Panc1 (cell line): ENCODE measurements around the gene SLC6A20. TPM values are rescaled to one million over a fixed set of nuclear protein-coding genes. Genes with fewer than 3 reads are reported as not detected.

Source experiments
- ATAC-seq: fragments of 200-7000 bp; cut with Tn5 transposase; 2 replicates; pipeline ENCODE4 v1.9.1; 2020; ENCODE audit warnings: mild to moderate bottlenecking, moderate library complexity
- BruUV-seq: library from RNA; stranded (reverse); fragments of 400-500 nt; replicated peaks from 2 replicates; lab custom pipeline; 2021; lab: Mats Ljungman, UMichigan
- CTCF ChIA-PET: fragments of 300-600 bp; sonication (Branson Sonifier 250); formaldehyde crosslinking; loops from one replicate; lab custom pipeline; 2022; ENCODE audit warnings: antibody characterized with exemption; lab: Charles Lee
- POLR2A ChIA-PET: fragments of 300-600 bp; sonication (Branson Sonifier 250); formaldehyde crosslinking; loops from one replicate; lab custom pipeline; 2022; ENCODE audit warnings: antibody characterized with exemption; lab: Charles Lee
- DNase-seq: peaks from one replicate; pipeline ENCODE4 v3.0.0-alpha.2; 2010; ENCODE audit warnings: low read depth, low spot score
- H3K27ac ChIP-seq: 2 replicates; pipeline ENCODE4 v1.5.1; 2011; ENCODE audit warnings: mild to moderate bottlenecking, low read length, inconsistent platforms
- H3K27me3 ChIP-seq: fragments of 200-500 bp; sonication (Bioruptor generic); 2 replicates; pipeline ENCODE4 v1.6.0; 2014; ENCODE audit warnings: low read length, inconsistent platforms; ENCODE audit not compliant: control insufficient read depth, insufficient read depth
- H3K36me3 ChIP-seq: fragments of 200-500 bp; sonication (Bioruptor generic); 2 replicates; pipeline ENCODE4 v1.5.1; 2014; ENCODE audit warnings: inconsistent platforms, mild to moderate bottlenecking, low read length, moderate library complexity; ENCODE audit not compliant: control insufficient read depth, insufficient read depth
- H3K4me1 ChIP-seq: 2 replicates; pipeline ENCODE4 v1.5.1; 2011; ENCODE audit warnings: inconsistent platforms, mild to moderate bottlenecking, low read length, moderate library complexity; ENCODE audit not compliant: control insufficient read depth, insufficient read depth
- H3K4me3 ChIP-seq, 2 experiments: 2 replicates each; pipeline ENCODE4 v1.5.1; 2011 to 2012; ENCODE audit warnings: low read depth in 2 of 2, low read length in 2 of 2, mild to moderate bottlenecking in 2 of 2, inconsistent platforms in 1 of 2, moderate library complexity in 1 of 2
- H3K9me3 ChIP-seq: fragments of 200-500 bp; sonication (Bioruptor generic); 2 replicates; pipeline ENCODE4 v1.5.1; 2014; ENCODE audit warnings: low read depth, mild to moderate bottlenecking, inconsistent platforms, low read length, moderate library complexity; ENCODE audit not compliant: control insufficient read depth, insufficient read depth
- POLR2AphosphoS5 ChIP-seq: IDR thresholded peaks from 2 replicates; pipeline ENCODE4 v1.6.1; 2012; ENCODE audit warnings: mild to moderate bottlenecking, low read depth, low read length, moderate library complexity
- SIN3A ChIP-seq: IDR thresholded peaks from 2 replicates; pipeline ENCODE4 v1.6.1; 2012; ENCODE audit warnings: low read depth, mild to moderate bottlenecking, low read length, moderate library complexity, borderline replicate concordance; ENCODE audit not compliant: insufficient read depth
- TCF7L2 ChIP-seq: IDR thresholded peaks from 2 replicates; pipeline ENCODE4 v1.6.1; 2011; ENCODE audit warnings: mild to moderate bottlenecking, low read depth, low read length, inconsistent platforms
- in situ Hi-C: cut with HindIII; loops from 2 replicates; pipeline ENCODE4 v1.10.0; 2016; ENCODE audit warnings: low sequenced_read_pairs, low pct_unique_long_range_greater_than_20kb
- intact Hi-C: fragments of 100-400 bp; cut with micrococcal nuclease; formaldehyde crosslinking; loops from one replicate; pipeline ENCODE4 v1.10.0; 2022; ENCODE audit not compliant: unreplicated experiment
- total RNA-seq: library from RNA; stranded (reverse); gene quantifications from one replicate; pipeline ENCODE4 v1.2.1, GENCODE V29; 2021; ENCODE audit not compliant: unreplicated experiment
- TF ChIP-seq, protein P1 (sequence below): fragments of 450-650 bp; IDR thresholded peaks from 2 replicates; pipeline ENCODE4 v1.5.1; 2017; ENCODE audit warnings: mild to moderate bottlenecking
- TF ChIP-seq, protein P2 (sequence below), 2 experiments: IDR thresholded peaks; 2 replicates each; pipeline ENCODE4 v1.6.1; 2011 to 2012; ENCODE audit warnings: low read depth in 2 of 2, control low read depth in 1 of 2, low read length in 1 of 2, mild to moderate bottlenecking in 1 of 2, moderate library complexity in 1 of 2; ENCODE audit not compliant: insufficient read depth in 1 of 2

Gene SLC6A20
- total RNA-seq, 1 experiment from 2014 or later = 0.28 TPM

DNA sequence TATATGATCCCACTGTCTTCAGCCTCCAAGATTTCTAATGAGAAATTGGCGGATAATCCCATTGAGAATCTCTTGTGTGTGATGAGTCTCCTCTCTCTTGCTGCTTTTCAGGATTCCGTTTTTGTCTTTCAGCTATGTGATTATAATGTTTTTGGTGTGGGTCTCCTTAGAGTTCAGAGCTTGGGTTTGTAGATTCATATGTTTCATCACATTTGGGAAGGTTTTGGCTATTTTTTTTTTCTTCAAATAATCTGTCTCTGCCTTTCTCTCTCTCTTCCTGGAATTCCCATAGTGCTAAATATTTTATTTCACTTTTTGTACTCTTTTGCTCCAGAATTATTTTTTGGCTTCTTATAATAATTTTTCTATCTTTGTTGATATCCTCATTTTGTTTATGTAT, 66.7 kb downstream of the SLC6A20 start:
- in situ Hi-C loops = no loop called here
- H3K9me3 ChIP-seq = no peaks in the 10 kb centered on the region
- ChIA-PET CTCF (no interaction called here), POLR2A (no interaction called here)
- no peaks in the 10 kb centered on the region; the same call in 1 of the 2 replicates for H3K4me1 ChIP-seq
- TF ChIP-seq SIN3A (no peak), TCF7L2 (no peak), POLR2AphosphoS5 (no peak)
- TF ChIP-seq, protein P1, sequence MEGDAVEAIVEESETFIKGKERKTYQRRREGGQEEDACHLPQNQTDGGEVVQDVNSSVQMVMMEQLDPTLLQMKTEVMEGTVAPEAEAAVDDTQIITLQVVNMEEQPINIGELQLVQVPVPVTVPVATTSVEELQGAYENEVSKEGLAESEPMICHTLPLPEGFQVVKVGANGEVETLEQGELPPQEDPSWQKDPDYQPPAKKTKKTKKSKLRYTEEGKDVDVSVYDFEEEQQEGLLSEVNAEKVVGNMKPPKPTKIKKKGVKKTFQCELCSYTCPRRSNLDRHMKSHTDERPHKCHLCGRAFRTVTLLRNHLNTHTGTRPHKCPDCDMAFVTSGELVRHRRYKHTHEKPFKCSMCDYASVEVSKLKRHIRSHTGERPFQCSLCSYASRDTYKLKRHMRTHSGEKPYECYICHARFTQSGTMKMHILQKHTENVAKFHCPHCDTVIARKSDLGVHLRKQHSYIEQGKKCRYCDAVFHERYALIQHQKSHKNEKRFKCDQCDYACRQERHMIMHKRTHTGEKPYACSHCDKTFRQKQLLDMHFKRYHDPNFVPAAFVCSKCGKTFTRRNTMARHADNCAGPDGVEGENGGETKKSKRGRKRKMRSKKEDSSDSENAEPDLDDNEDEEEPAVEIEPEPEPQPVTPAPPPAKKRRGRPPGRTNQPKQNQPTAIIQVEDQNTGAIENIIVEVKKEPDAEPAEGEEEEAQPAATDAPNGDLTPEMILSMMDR = no peak
- TF ChIP-seq, protein P2, sequence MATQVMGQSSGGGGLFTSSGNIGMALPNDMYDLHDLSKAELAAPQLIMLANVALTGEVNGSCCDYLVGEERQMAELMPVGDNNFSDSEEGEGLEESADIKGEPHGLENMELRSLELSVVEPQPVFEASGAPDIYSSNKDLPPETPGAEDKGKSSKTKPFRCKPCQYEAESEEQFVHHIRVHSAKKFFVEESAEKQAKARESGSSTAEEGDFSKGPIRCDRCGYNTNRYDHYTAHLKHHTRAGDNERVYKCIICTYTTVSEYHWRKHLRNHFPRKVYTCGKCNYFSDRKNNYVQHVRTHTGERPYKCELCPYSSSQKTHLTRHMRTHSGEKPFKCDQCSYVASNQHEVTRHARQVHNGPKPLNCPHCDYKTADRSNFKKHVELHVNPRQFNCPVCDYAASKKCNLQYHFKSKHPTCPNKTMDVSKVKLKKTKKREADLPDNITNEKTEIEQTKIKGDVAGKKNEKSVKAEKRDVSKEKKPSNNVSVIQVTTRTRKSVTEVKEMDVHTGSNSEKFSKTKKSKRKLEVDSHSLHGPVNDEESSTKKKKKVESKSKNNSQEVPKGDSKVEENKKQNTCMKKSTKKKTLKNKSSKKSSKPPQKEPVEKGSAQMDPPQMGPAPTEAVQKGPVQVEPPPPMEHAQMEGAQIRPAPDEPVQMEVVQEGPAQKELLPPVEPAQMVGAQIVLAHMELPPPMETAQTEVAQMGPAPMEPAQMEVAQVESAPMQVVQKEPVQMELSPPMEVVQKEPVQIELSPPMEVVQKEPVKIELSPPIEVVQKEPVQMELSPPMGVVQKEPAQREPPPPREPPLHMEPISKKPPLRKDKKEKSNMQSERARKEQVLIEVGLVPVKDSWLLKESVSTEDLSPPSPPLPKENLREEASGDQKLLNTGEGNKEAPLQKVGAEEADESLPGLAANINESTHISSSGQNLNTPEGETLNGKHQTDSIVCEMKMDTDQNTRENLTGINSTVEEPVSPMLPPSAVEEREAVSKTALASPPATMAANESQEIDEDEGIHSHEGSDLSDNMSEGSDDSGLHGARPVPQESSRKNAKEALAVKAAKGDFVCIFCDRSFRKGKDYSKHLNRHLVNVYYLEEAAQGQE (IDR thresholded peaks at IDR 0.05; ENCODE audit: insufficient read depth in 1 of 2, low read depth in 2 of 2, low read length in 1 of 2) = no peak
- H3K36me3 ChIP-seq = peaks cover 10% of the 10 kb centered on the region
- DNase-seq = no peak
- no peaks in the 10 kb centered on the region for H3K27me3 ChIP-seq
- no peak overlapping the region for H3K27ac ChIP-seq
- H3K4me3 ChIP-seq = no peak overlapping the region
- BruUV-seq = no TSS peak
- no peak for ATAC-seq
- intact Hi-C loops = no loop called here

DNA sequence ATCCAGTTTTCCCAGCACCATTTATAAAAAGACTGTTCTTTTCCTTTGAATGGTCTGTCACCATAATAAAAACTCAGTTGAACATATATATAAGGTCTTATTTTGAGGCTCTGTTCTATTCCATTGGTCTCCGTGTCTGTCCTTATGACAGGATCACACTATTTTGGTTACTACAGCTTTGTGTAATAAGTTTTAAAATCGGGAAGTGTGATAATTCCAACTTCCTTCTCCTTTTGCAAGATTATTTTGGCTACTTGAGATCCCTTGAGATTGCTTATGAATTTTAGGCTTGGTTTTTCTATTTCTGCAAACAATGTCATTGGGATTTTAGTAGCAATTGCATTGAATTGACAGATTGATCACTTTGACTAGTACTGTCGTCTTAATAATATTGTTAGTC, 71.4 kb downstream of the SLC6A20 start:
- intact Hi-C loops = no loop called here
- H3K27me3 ChIP-seq = no peaks in the 10 kb centered on the region
- H3K36me3 ChIP-seq = peaks cover 8% of the 10 kb centered on the region
- ATAC-seq (no peak), DNase-seq (no peak)
- no peak overlapping the region for H3K4me3 ChIP-seq
- H3K4me1 ChIP-seq = no peaks in the 10 kb centered on the region; the same call in 1 of the 2 replicates
- ChIA-PET CTCF (no interaction called here), POLR2A (no interaction called here)
- H3K9me3 ChIP-seq = no peaks in the 10 kb centered on the region
- TF ChIP-seq, protein P1 = no peak
- in situ Hi-C loops = no loop called here
- H3K27ac ChIP-seq = no peak overlapping the region
- no TSS peak for BruUV-seq
